HG02571 (cell line): Measurements from ENCODE around the gene CPLX1.
"Not testable (repeated sequence)": the region's sequence is repeated elsewhere in the genome, so short reads cannot be mapped to it uniquely, and the experiment has no call there.

Experiments used
- ATAC-seq: cut with Tn5 transposase; IDR thresholded peaks from one replicate; pipeline ENCODE4 v1.9.1; 2021; ENCODE audit warnings: mild to moderate bottlenecking, moderate library complexity; ENCODE audit not compliant: unreplicated experiment

The CPLX1 gene

DNA sequence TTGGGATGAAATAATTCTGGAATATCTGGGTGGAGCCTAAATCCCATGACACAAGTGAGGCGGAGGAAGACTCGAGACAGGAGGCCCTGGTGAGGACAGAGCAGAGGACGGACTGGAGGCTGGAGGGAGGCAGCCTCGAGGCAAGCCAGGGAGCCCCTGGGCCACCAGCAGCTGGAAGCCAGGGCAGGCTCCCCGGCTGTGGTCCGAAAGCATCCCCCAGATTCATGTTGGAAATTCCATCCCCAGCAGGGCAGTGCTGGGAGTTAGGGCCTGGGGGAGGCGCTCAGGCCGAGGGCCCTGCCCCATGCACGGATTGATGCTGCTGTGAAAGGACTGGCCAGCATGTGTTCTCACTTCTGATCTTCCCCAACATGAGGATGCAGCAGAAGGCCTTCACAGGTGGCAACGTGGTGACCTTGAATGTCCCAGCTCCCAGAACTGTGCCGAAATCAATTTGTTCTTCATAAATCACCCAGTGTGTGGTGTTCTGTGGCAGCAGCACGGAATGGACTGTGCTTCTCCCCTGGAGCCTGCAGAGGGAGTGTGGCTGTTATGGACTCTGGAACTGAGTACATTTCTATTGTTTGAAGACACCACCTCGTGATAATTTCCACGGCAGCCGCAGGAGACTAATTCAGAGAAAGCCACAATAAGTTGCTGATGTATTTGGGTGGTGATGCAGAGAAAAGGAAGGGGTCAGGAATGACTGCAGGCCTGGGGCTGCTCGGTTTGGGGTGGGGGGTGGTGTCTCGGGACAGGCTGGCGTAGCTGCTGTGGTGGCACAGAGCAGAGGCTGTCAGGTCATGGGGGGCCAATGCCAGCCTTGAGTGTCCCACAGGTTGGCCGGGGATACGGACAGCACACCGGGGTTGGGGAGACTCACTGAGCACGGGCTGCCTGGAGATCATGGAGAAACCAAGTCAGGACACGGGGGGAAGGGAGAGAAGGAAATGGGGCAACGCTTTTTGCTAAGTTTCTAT lies 63.4 kb downstream of the CPLX1 start:
- no peak for ATAC-seq

GRCh38 chr4:761739-762138 lies 64.2 kb downstream of the CPLX1 start:
- no peak for ATAC-seq

- ATAC-seq: no peak
These were observed 64.8 kb downstream of the CPLX1 start for GRCh38 chr4:761086-761485.

DNA sequence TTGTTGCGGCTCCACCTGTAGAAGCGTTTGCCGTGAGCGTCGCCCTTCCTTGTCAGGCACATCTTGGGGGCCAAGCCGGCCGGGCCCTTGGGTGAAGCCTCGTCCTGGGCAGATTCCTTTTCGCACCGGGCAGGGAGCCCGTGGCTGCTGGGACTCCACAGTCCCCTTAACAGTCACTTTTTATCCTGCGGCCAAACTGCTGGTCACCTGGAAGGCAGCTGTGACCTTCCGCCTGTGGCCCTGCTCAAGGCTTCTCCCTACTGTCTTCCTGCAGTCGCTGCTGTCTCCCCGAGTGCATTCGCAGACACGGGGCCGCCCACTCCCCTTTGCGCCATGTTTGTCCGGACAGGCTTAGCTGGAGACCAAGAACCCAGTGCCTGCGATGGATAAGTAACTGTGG lies 65.3 kb downstream of the CPLX1 start:
- no peak for ATAC-seq

GRCh38 chr4:759810-760209 lies 66.1 kb downstream of the CPLX1 start:
- not testable (repeated sequence) for ATAC-seq

GRCh38 chr4:757111-757510 lies 68.8 kb downstream of the CPLX1 start:
- ATAC-seq: no peak

- ATAC-seq: no peak
These were observed 71.5 kb downstream of the CPLX1 start for GRCh38 chr4:754221-755120.

DNA sequence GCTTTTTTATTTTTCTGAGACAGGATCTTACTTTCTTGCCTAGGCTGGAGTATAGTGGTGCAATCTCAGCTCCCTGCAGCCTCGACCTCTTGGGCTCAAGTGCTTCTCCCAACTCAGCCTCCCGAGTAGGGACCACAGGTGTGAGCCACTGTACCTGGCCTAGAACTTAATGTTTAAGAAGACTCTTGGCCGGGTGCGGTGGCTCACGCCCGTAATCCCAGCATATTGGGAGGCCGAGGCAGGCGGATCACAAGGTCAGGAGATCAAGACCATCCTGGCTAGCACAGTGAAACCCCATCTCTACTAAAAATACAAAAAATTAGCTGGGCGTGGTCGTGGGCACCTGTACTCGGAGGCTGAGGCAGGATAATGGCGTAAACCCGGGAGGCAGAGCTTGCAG lies 72.7 kb downstream of the CPLX1 start:
- ATAC-seq: not testable (repeated sequence)

DNA sequence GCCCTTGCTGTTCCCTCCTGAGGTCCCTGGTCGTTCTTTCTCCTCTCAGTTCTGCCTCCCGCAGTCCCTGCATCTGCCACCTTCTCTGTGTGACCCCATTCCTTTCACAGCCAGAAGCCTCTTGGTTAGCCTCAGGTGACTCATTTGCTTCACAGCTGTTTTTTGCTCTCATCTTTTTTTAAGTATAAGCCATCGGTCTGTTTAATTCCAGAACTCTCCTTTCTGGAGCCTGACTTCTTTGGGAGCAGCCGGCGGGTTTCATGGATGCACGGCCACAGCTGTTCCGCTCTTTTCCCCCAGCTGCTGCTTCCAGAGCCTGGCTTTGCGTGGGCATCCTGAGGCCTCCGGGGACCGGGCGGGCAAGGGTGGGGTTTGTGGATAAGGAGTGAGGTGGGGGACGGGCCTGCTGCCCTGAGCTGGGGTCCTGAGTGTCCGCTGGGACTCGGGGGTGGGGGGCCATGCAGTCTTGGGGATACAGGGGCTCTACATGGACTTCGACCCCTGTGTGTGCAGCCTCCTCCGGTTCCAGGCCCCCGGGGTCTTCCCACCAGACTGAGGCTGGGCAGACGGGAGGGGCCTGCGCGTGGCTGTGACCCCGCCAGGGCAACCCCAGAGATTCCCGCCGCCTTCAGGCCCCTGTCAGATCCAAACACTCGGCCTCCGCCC lies 73.6 kb downstream of the CPLX1 start:
- ATAC-seq: no peak

GRCh38 chr4:751676-752075 lies 74.3 kb downstream of the CPLX1 start:
- no peak for ATAC-seq

- ATAC-seq: no peak
These were observed 75.9 kb downstream of the CPLX1 start for GRCh38 chr4:749698-750666.

- ATAC-seq: no peak
These were observed 77.5 kb downstream of the CPLX1 start for GRCh38 chr4:748461-748860.

- ATAC-seq: no peak
These were observed 78.3 kb downstream of the CPLX1 start for GRCh38 chr4:747546-748170.

DNA sequence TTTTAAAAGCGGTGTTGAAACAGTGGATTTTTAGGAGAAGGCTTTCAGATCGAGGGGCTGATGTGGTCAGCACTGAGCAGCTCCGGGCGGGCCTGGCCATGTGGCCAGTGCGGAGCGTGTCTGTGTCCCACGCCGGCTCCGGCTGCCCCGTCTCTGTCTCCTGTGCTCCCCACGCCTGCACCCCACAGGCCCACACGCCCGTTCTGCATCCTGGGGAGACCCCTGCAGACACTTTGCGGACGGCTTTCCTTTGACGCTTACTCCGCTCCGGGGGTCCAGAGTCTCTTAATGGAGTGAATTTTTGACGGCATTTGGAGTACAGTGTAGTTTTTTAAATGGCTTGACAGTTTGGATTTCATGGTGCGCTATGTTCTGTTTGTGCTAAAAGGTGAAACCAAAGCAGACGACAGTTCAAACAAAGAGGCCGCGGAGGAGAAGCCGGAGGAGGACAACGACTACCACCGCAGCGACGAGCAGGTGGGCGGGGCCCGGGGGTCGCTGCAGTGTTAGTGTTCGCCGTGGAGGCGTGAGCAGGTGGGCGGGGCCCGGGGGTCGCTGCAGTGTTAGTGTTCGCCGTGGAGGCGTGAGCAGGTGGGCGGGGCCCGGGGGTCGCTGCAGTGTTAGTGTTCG lies 81.6 kb downstream of the CPLX1 start:
- no peak for ATAC-seq

- ATAC-seq: no peak
These were observed 82.3 kb downstream of the CPLX1 start for GRCh38 chr4:743463-744211.

DNA sequence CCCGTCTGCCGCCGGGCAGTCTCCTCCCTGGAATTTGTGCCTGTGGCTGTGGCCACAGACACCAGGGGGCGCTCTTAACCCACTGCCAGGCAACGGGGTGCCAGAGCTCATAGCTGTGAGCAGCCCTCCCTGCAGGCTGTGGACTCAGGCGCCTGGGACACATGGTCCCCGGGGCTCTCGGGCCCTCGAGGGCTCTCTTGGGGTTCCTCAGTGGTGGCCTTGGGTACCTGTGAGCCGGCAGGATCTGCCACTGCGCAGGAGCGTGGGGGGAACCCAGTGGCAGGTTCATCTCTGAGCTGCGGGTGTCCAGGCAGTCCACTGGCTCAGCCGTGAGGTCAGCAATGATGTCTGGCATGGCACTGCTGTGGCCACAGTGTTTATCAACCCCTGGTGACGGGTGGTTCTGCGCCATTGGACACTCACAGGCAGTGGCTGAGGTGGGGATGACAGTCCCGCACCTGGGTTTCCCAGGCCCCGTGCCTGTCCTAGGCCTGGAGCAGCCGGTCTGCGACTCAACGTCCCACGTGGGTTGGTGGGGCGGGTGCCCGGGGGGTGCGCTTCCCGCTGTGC lies 83.1 kb downstream of the CPLX1 start:
- no peak for ATAC-seq

DNA sequence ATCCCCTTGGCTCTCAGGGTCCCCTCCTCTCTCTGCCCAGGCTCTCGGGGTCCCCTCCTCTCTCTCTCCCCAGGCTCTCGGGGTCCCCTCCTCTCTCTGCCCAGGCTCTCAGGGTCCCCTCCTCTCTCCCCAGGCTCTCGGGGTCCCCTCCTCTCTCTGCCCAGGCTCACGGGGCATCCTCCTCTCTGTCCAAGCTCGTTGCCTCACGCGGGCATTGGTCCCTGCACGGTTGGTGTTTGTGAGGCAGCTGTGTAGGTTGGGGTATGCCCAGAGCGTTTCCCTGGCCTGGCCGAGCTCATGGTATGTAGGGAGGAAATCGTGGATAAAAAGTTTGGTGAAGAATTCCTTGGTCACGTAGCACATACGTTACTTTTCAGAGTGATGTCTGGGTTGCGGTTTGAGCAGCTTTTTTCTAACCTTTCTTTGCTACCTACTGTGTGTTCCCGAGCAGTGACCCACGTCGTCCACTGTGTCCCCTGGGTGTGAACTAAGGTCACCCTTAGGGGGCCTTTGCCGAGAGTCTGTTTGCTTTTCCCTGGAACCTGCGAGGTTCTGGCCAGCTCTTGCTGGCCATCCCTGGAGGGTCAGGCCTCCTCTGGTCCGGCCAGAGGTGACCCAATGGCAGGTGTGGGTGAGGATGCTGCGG lies 83.7 kb downstream of the CPLX1 start:
- ATAC-seq: no peak
